Keratinocyte (primary cell): ENCODE data around the gene PPP4R2. TPM values are rescaled to one million over a fixed set of nuclear protein-coding genes. Genes with fewer than 3 reads are reported as not detected.

Experiments used
- DNase-seq: peaks from one replicate; pipeline ENCODE4 v3.0.0-alpha.2; 2011; ENCODE audit warnings: low read depth, missing footprints, low spot score
- FAIRE-seq: peaks from 2 replicates; lab custom pipeline; 2011; peaks lifted over from hg19 to GRCh38; lab: Jason Lieb, UNC
- H2AFZ ChIP-seq: 2 replicates; pipeline ENCODE4 v1.6.0; 2012; ENCODE audit warnings: low read length, control low read depth, inconsistent platforms; ENCODE audit not compliant: control insufficient read depth
- H3K27ac ChIP-seq: 2 replicates; pipeline ENCODE4 v1.5.1; 2011; ENCODE audit warnings: low read length; ENCODE audit not compliant: control insufficient read depth, insufficient read depth
- H3K27me3 ChIP-seq: 3 replicates; pipeline ENCODE4 v1.6.0; 2011; ENCODE audit warnings: low read length; ENCODE audit not compliant: control insufficient read depth, insufficient read depth; ENCODE audit errors: extremely low read depth
- H3K36me3 ChIP-seq, 2 experiments: 2 replicates in 1 of 2; 3 replicates in 1 of 2; pipeline ENCODE4 v1.5.1; 2011; ENCODE audit warnings: low read length in 2 of 2, mild to moderate bottlenecking in 1 of 2; ENCODE audit not compliant: control insufficient read depth in 2 of 2, insufficient read depth in 2 of 2; ENCODE audit errors: extremely low read depth in 1 of 2
- H3K4me1 ChIP-seq: 3 replicates; pipeline ENCODE4 v1.5.1; 2011; ENCODE audit warnings: low read length; ENCODE audit not compliant: control insufficient read depth, insufficient read depth; ENCODE audit errors: extremely low read depth
- H3K4me2 ChIP-seq: 3 replicates; pipeline ENCODE4 v1.6.0; 2011; ENCODE audit warnings: low read depth, low read length; ENCODE audit not compliant: control insufficient read depth, insufficient read depth; ENCODE audit errors: extremely low read depth
- H3K4me3 ChIP-seq, 3 experiments: fragments of 200-600 bp in 1 of 3; sonication (generic) in 1 of 3; 2 replicates in 2 of 3; 3 replicates in 1 of 3; pipeline ENCODE4 v1.5.1; 2011 to 2016; ENCODE audit warnings: low read length in 3 of 3, mild to moderate bottlenecking in 3 of 3, control low read depth in 2 of 3, inconsistent platforms in 1 of 3, low read depth in 1 of 3, mixed read lengths in 1 of 3, mixed run types in 1 of 3, moderate library complexity in 1 of 3; ENCODE audit not compliant: control insufficient read depth in 2 of 3, insufficient read depth in 2 of 3; ENCODE audit errors: extremely low read depth in 1 of 3
- H3K79me2 ChIP-seq: 2 replicates; pipeline ENCODE4 v1.6.0; 2012; ENCODE audit warnings: low read length; ENCODE audit not compliant: control insufficient read depth, insufficient read depth
- H3K9ac ChIP-seq: 3 replicates; pipeline ENCODE4 v1.6.0; 2011; ENCODE audit warnings: low read length; ENCODE audit not compliant: control insufficient read depth, insufficient read depth; ENCODE audit errors: extremely low read depth
- H3K9me1 ChIP-seq: 3 replicates; pipeline ENCODE4 v1.6.0; 2011; ENCODE audit warnings: low read length; ENCODE audit not compliant: control insufficient read depth, insufficient read depth; ENCODE audit errors: extremely low read depth
- H3K9me3 ChIP-seq: 2 replicates; pipeline ENCODE4 v1.5.1; 2012; ENCODE audit warnings: low read depth, low read length; ENCODE audit not compliant: control insufficient read depth
- H4K20me1 ChIP-seq: 3 replicates; pipeline ENCODE4 v1.6.0; 2011; ENCODE audit warnings: low read length; ENCODE audit not compliant: control insufficient read depth, insufficient read depth; ENCODE audit errors: extremely low read depth
- CTCF ChIP-seq, 3 experiments: IDR thresholded peaks in 1 of 3; conservative IDR thresholded peaks in 1 of 3; optimal IDR thresholded peaks in 1 of 3; 2 replicates in 2 of 3; 3 replicates in 1 of 3; pipeline versions ENCODE3 to v1.5.1; 2011; ENCODE audit warnings: low read length in 3 of 3, mild to moderate bottlenecking in 3 of 3, moderate library complexity in 2 of 3, control low read depth in 1 of 3, inconsistent platforms in 1 of 3; ENCODE audit not compliant: insufficient read depth in 2 of 3; ENCODE audit errors: extremely low read depth in 1 of 3
- EZH2 ChIP-seq: IDR thresholded peaks from one replicate; pipeline ENCODE4 v1.6.1; 2012; ENCODE audit warnings: inconsistent platforms, mild to moderate bottlenecking, low read length, moderate library complexity
- dilution Hi-C: fragments of 300-500 bp; cut with MboI; formaldehyde crosslinking; loops from one replicate; pipeline ENCODE4 v1.7.0; 2020; ENCODE audit warnings: low sequenced_read_pairs; ENCODE audit not compliant: extremely low pct_ligation_motif_present
- polyA plus RNA-seq, 5 experiments: library from polyadenylated mRNA; depleted of rRNA in 3 of 5; stranded (reverse) in 3 of 5; stranded (forward) in 1 of 5; unstranded in 1 of 5; fragments of >200 nt; gene quantifications; 1 replicate in 1 of 5; 2 replicates in 3 of 5; 3 replicates in 1 of 5; pipeline versions ENCODE4 v1.2.1 to v1.2.3, GENCODE V29; 2011 to 2012; ENCODE audit warnings: missing spikeins in 2 of 5, low read depth in 1 of 5, low replicate concordance in 1 of 5

Gene PPP4R2
- polyA plus RNA-seq, 1 donor (not counting 4 experiments of a cell fraction or from before 2014, with no cell fraction given) = 46.6 TPM

GRCh38 chr3:73072634-73073033, 76.0 kb downstream of the PPP4R2 start:
- TF ChIP-seq CTCF (optimal IDR thresholded peaks at IDR 0.05 in 1 of 3, IDR thresholded peaks at IDR 0.05 in 1 of 3, conservative IDR thresholded peaks at IDR 0.05 in 1 of 3; ENCODE audit: extremely low read depth in 1 of 3, insufficient read depth in 2 of 3, low read length in 3 of 3) (no peak), EZH2 (no peak)
- H4K20me1 ChIP-seq = no peaks in the 10 kb centered on the region
- H3K4me3 ChIP-seq = no peak overlapping the region
- H3K27me3 ChIP-seq = no peaks in the 10 kb centered on the region
- no peaks in the 10 kb centered on the region for H3K9me1 ChIP-seq
- H3K27ac ChIP-seq = no peak overlapping the region
- no peaks in the 10 kb centered on the region for H3K79me2 ChIP-seq
- FAIRE-seq = no peak
- H2AFZ ChIP-seq = no peak overlapping the region
- H3K9me3 ChIP-seq = no peaks in the 10 kb centered on the region
- DNase-seq = no peak
- no peaks in the 10 kb centered on the region for H3K4me1 ChIP-seq
- no peak overlapping the region for H3K4me2 ChIP-seq
- H3K36me3 ChIP-seq = no peaks in the 10 kb centered on the region
- H3K9ac ChIP-seq = no peak overlapping the region
- dilution Hi-C loops = no loop called here

- no peak overlapping the region for H2AFZ ChIP-seq
- DNase-seq (no peak), FAIRE-seq (no peak)
- H3K4me3 ChIP-seq = no peak overlapping the region
- H3K36me3 ChIP-seq = no peaks in the 10 kb centered on the region
- H3K9me3 ChIP-seq = no peaks in the 10 kb centered on the region
- dilution Hi-C loops = no loop called here
- H3K4me2 ChIP-seq = no peak overlapping the region
- H3K9ac ChIP-seq = no peak overlapping the region
- H3K27ac ChIP-seq = no peak overlapping the region
- H3K9me1 ChIP-seq = no peaks in the 10 kb centered on the region
- TF ChIP-seq CTCF (optimal IDR thresholded peaks at IDR 0.05 in 1 of 3, IDR thresholded peaks at IDR 0.05 in 1 of 3, conservative IDR thresholded peaks at IDR 0.05 in 1 of 3; ENCODE audit: extremely low read depth in 1 of 3, insufficient read depth in 2 of 3, low read length in 3 of 3) (no peak), EZH2 (no peak)
- H4K20me1 ChIP-seq = no peaks in the 10 kb centered on the region
- no peaks in the 10 kb centered on the region for H3K79me2 ChIP-seq
- H3K27me3 ChIP-seq = no peaks in the 10 kb centered on the region
- H3K4me1 ChIP-seq = no peaks in the 10 kb centered on the region
These were observed 76.6 kb downstream of the PPP4R2 start for GRCh38 chr3:73073091-73073707.
